Endothelial cell of umbilical vein (primary cell): Measurements from ENCODE around the gene AP5S1. TPM values are rescaled to one million over a fixed set of nuclear protein-coding genes. Genes with fewer than 3 reads are reported as not detected.

Experiments used
- BruUV-seq: library from RNA; stranded (reverse); fragments of 400-500 nt; replicated peaks from 2 replicates; lab custom pipeline; 2021; lab: Mats Ljungman, UMichigan
- CTCF ChIA-PET: fragments of 300-600, 350-600 bp; sonication (Branson Sonifier 250); formaldehyde crosslinking; loops from one replicate; lab custom pipeline; 2021; ENCODE audit warnings: antibody characterized with exemption, inconsistent platforms; lab: Charles Lee
- POLR2A ChIA-PET: fragments of 300-600, 350-600 bp; sonication (Branson Sonifier 250); formaldehyde crosslinking; loops from one replicate; lab custom pipeline; 2021; ENCODE audit warnings: antibody characterized with exemption, inconsistent platforms; lab: Charles Lee
- DNase-seq: peaks from one replicate; pipeline ENCODE4 v3.0.0-alpha.2; 2011; ENCODE audit warnings: low read depth, low spot score
- FAIRE-seq: peaks from 2 replicates; lab custom pipeline; 2011; peaks lifted over from hg19 to GRCh38; lab: Jason Lieb, UNC
- H2AFZ ChIP-seq: 2 replicates; pipeline ENCODE4 v1.6.0; 2012; ENCODE audit warnings: low read depth, low read length, control low read depth, inconsistent platforms
- H3K27ac ChIP-seq: 2 replicates; pipeline ENCODE4 v1.5.1; 2011; ENCODE audit warnings: low read depth, mild to moderate bottlenecking, control low read depth, low read length, moderate library complexity; ENCODE audit not compliant: insufficient read depth
- H3K27me3 ChIP-seq, 2 experiments: 2 replicates each; pipeline versions ENCODE4 v1.6.0 to v1.6.1; 2011; ENCODE audit warnings: low read length in 2 of 2, mixed read lengths in 1 of 2; ENCODE audit not compliant: control insufficient read depth in 2 of 2, insufficient read depth in 2 of 2
- H3K36me3 ChIP-seq, 2 experiments: 2 replicates in 1 of 2; 3 replicates in 1 of 2; pipeline ENCODE4 v1.5.1; 2011; ENCODE audit warnings: low read length in 2 of 2, mild to moderate bottlenecking in 1 of 2, moderate library complexity in 1 of 2; ENCODE audit not compliant: control insufficient read depth in 2 of 2, insufficient read depth in 2 of 2; ENCODE audit errors: extremely low read depth in 1 of 2
- H3K4me1 ChIP-seq: 3 replicates; pipeline ENCODE4 v1.5.1; 2011; ENCODE audit warnings: mild to moderate bottlenecking, low read length; ENCODE audit not compliant: control insufficient read depth, insufficient read depth; ENCODE audit errors: extremely low read depth
- H3K4me2 ChIP-seq: 2 replicates; pipeline ENCODE4 v1.6.1; 2011; ENCODE audit warnings: low read length, control low read depth, mixed read lengths; ENCODE audit not compliant: insufficient read depth
- H3K4me3 ChIP-seq, 3 experiments: fragments of 200-600 bp in 1 of 3; sonication (generic), shearing (Covaris generic) in 1 of 3; replicated peaks in 1 of 3; 2 replicates each; pipeline ENCODE4 v1.5.1; 2011 to 2016; ENCODE audit warnings: control low read depth in 3 of 3, low read length in 3 of 3, mild to moderate bottlenecking in 2 of 3, inconsistent platforms in 1 of 3, low read depth in 1 of 3, moderate library complexity in 1 of 3; ENCODE audit not compliant: insufficient read depth in 1 of 3
- H3K79me2 ChIP-seq: 2 replicates; pipeline ENCODE4 v1.6.0; 2012; ENCODE audit warnings: low read length, inconsistent platforms; ENCODE audit not compliant: control insufficient read depth, insufficient read depth
- H3K9ac ChIP-seq: replicated peaks from 2 replicates; pipeline ENCODE3; 2011; ENCODE audit warnings: low read length, control low read depth; ENCODE audit not compliant: insufficient read depth; ENCODE audit errors: extremely low read depth
- H3K9me1 ChIP-seq: replicated peaks from 3 replicates; pipeline ENCODE4 v1.6.0; 2011; ENCODE audit warnings: mild to moderate bottlenecking, low read length; ENCODE audit not compliant: control insufficient read depth, insufficient read depth; ENCODE audit errors: extremely low read depth
- H3K9me3 ChIP-seq: replicated peaks from 2 replicates; pipeline ENCODE4 v1.5.1; 2012; ENCODE audit warnings: low read length, inconsistent platforms; ENCODE audit not compliant: control insufficient read depth, insufficient read depth
- H4K20me1 ChIP-seq: replicated peaks from 2 replicates; pipeline ENCODE3; 2011; ENCODE audit warnings: mild to moderate bottlenecking, low read length; ENCODE audit not compliant: control insufficient read depth, insufficient read depth; ENCODE audit errors: extremely low read depth
- EZH2 ChIP-seq: IDR thresholded peaks from 2 replicates; pipeline ENCODE4 v1.6.1; 2012; ENCODE audit warnings: borderline replicate concordance, low read depth, mild to moderate bottlenecking, moderate library complexity, low read length, inconsistent platforms; ENCODE audit not compliant: severe bottlenecking
- FOS ChIP-seq: IDR thresholded peaks from 2 replicates; pipeline ENCODE4 v1.6.1; 2011; ENCODE audit warnings: mild to moderate bottlenecking, low read length, moderate library complexity, borderline replicate concordance; ENCODE audit not compliant: insufficient read depth
- JUN ChIP-seq: IDR thresholded peaks from 2 replicates; pipeline ENCODE4 v1.6.1; 2011; ENCODE audit warnings: borderline replicate concordance, low read depth; ENCODE audit not compliant: insufficient read length, insufficient read depth
- dilution Hi-C: fragments of 300-500 bp; cut with MboI; formaldehyde crosslinking; loops from one replicate; pipeline ENCODE4 v1.15.0; 2019; ENCODE audit warnings: low sequenced_read_pairs; ENCODE audit not compliant: extremely low pct_ligation_motif_present
- intact Hi-C: fragments of 100-400 bp; cut with micrococcal nuclease; formaldehyde crosslinking; loops from one replicate; pipeline ENCODE4 v1.10.0; 2022
- polyA plus RNA-seq, 4 experiments: library from polyadenylated mRNA; depleted of rRNA in 3 of 4; stranded (reverse) in 3 of 4; unstranded in 1 of 4; fragments of >200 nt; gene quantifications; 2 replicates each; pipeline versions ENCODE4 v1.2.1 to v1.2.3, GENCODE V29; 2011 to 2012; ENCODE audit warnings: missing spikeins in 1 of 4
- total RNA-seq: library from RNA; stranded (reverse); gene quantifications from 2 replicates; pipeline ENCODE4 v1.2.3, GENCODE V29; 2021
- TF ChIP-seq, protein P1 (sequence below), 2 donors: IDR thresholded peaks; 1 replicate in 1 of 2; 2 replicates in 1 of 2; pipeline ENCODE4 v1.5.1; 2011; ENCODE audit warnings: low read length in 2 of 2, mild to moderate bottlenecking in 2 of 2, moderate library complexity in 2 of 2, control low read depth in 1 of 2, inconsistent platforms in 1 of 2, low read depth in 1 of 2; ENCODE audit not compliant: insufficient read depth in 1 of 2; ENCODE audit errors: extremely low read depth in 1 of 2

AP5S1 gene
- total and polyA plus RNA-seq, 2 donors (not counting 3 experiments of a cell fraction or from before 2014, with no cell fraction given), result 15.7 to 22.0 TPM

DNA sequence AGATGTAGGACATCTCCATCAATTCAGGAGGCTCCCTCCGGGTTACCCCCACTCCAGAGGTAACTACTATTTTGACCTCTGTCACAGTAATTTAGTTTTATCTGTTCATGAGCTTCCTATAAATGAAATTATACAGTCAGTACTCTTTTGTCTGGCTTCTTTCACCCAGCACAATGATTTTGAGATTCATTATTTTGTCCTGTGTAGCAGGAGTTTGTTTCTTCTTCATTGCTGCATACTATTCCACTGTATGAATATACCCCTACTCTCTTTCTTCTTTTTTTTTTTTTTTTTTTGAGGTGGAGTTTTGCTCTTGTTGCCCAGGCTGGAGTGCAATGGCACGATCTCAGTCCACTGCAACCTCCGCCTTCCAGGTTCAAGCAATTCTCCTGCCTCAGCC, 11.8 kb upstream of the AP5S1 start:
- H4K20me1 ChIP-seq, result no peaks in the 10 kb centered on the region
- intact Hi-C loops, result loop anchor here (1.0 kb wide), 1 partner anchor 12 kb away; the partner anchor contains the start of gene CDC25B
- H3K36me3 ChIP-seq, result peaks cover 0 to 5% of the 10 kb centered on the region in 2 experiments
- H3K79me2 ChIP-seq, result no peaks in the 10 kb centered on the region
- no peaks in the 10 kb centered on the region for H3K9me1 ChIP-seq
- dilution Hi-C loops, result no loop called here
- no peak overlapping the region for H3K4me3 ChIP-seq
- no peak for TF ChIP-seq FOS
- TF ChIP-seq, protein P1, sequence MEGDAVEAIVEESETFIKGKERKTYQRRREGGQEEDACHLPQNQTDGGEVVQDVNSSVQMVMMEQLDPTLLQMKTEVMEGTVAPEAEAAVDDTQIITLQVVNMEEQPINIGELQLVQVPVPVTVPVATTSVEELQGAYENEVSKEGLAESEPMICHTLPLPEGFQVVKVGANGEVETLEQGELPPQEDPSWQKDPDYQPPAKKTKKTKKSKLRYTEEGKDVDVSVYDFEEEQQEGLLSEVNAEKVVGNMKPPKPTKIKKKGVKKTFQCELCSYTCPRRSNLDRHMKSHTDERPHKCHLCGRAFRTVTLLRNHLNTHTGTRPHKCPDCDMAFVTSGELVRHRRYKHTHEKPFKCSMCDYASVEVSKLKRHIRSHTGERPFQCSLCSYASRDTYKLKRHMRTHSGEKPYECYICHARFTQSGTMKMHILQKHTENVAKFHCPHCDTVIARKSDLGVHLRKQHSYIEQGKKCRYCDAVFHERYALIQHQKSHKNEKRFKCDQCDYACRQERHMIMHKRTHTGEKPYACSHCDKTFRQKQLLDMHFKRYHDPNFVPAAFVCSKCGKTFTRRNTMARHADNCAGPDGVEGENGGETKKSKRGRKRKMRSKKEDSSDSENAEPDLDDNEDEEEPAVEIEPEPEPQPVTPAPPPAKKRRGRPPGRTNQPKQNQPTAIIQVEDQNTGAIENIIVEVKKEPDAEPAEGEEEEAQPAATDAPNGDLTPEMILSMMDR (IDR thresholded peaks at IDR 0.05; ENCODE audit: extremely low read depth in 1 of 2, insufficient read depth in 1 of 2, low read depth in 1 of 2, low read length in 2 of 2), result no peak
- TF ChIP-seq JUN, result no peak
- no peak for TF ChIP-seq EZH2
- FAIRE-seq, result no peak
- peaks cover 35% of the 10 kb centered on the region for H3K4me1 ChIP-seq
- H3K9me3 ChIP-seq, result no peaks in the 10 kb centered on the region
- no peak for DNase-seq
- H3K27me3 ChIP-seq, result no peaks in the 10 kb centered on the region
- H3K27ac ChIP-seq, result peak overlapping the region; percentile 88
- peak overlapping the region; percentile 43 for H3K9ac ChIP-seq
- no peak overlapping the region for H2AFZ ChIP-seq
- TSS peak; percentile 30 for BruUV-seq
- CTCF ChIA-PET, result no interaction called here
- H3K4me2 ChIP-seq, result no peak overlapping the region
- POLR2A ChIA-PET, result no interaction called here
